Effector memory CD4-positive, alpha-beta T cell (primary cell): ENCODE results near the gene TIGD7.
A peak's percentile ranks its signal among the peaks of the same experiment; 100 is the strongest.

ENCODE experiments used
- DNase-seq, 3 donors: peaks; one replicate each; pipeline ENCODE4 v3.0.0-alpha.2; 2020
- H3K27ac ChIP-seq: 2 replicates; pipeline ENCODE4 v1.7.0; 2013; ENCODE audit warnings: mild to moderate bottlenecking, low read length, moderate library complexity; ENCODE audit not compliant: insufficient read depth, poor library complexity, severe bottlenecking
- H3K27me3 ChIP-seq: replicated peaks from 2 replicates; pipeline ENCODE4 v1.7.0; 2013; ENCODE audit warnings: mild to moderate bottlenecking, low read length; ENCODE audit not compliant: insufficient read depth, control insufficient read depth, poor library complexity, severe bottlenecking
- H3K36me3 ChIP-seq: 2 replicates; pipeline ENCODE4 v1.7.0; 2013; ENCODE audit warnings: mild to moderate bottlenecking, low read length, moderate library complexity; ENCODE audit not compliant: control insufficient read depth, insufficient read depth
- H3K4me1 ChIP-seq: 2 replicates; pipeline ENCODE4 v1.7.0; 2013; ENCODE audit warnings: low read length, mild to moderate bottlenecking; ENCODE audit not compliant: control insufficient read depth, insufficient read depth, poor library complexity, severe bottlenecking
- H3K4me3 ChIP-seq: 2 replicates; pipeline ENCODE4 v1.7.0; 2013; ENCODE audit warnings: low read length, low read depth, mild to moderate bottlenecking; ENCODE audit not compliant: insufficient read depth, poor library complexity, severe bottlenecking
- H3K9me3 ChIP-seq: 2 replicates; pipeline ENCODE4 v1.7.0; 2013; ENCODE audit warnings: mild to moderate bottlenecking, low read length, moderate library complexity; ENCODE audit not compliant: control insufficient read depth
- total RNA-seq, 3 donors: gene quantifications; one replicate each; lab custom pipeline; 2026; lab: John Stamatoyannopoulos, UW

TIGD7 gene, protein sequence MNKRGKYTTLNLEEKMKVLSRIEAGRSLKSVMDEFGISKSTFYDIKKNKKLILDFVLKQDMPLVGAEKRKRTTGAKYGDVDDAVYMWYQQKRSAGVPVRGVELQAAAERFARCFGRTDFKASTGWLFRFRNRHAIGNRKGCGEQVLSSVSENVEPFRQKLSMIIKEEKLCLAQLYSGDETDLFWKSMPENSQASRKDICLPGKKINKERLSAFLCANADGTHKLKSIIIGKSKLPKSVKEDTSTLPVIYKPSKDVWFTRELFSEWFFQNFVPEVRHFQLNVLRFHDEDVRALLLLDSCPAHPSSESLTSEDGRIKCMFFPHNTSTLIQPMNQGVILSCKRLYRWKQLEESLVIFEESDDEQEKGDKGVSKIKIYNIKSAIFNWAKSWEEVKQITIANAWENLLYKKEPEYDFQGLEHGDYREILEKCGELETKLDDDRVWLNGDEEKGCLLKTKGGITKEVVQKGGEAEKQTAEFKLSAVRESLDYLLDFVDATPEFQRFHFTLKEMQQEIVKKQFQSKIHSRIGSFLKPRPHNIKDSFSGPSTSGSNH
- total RNA-seq: 4.3 to 9.0 (median 5.0) reads per million in 3 donors

DNA sequence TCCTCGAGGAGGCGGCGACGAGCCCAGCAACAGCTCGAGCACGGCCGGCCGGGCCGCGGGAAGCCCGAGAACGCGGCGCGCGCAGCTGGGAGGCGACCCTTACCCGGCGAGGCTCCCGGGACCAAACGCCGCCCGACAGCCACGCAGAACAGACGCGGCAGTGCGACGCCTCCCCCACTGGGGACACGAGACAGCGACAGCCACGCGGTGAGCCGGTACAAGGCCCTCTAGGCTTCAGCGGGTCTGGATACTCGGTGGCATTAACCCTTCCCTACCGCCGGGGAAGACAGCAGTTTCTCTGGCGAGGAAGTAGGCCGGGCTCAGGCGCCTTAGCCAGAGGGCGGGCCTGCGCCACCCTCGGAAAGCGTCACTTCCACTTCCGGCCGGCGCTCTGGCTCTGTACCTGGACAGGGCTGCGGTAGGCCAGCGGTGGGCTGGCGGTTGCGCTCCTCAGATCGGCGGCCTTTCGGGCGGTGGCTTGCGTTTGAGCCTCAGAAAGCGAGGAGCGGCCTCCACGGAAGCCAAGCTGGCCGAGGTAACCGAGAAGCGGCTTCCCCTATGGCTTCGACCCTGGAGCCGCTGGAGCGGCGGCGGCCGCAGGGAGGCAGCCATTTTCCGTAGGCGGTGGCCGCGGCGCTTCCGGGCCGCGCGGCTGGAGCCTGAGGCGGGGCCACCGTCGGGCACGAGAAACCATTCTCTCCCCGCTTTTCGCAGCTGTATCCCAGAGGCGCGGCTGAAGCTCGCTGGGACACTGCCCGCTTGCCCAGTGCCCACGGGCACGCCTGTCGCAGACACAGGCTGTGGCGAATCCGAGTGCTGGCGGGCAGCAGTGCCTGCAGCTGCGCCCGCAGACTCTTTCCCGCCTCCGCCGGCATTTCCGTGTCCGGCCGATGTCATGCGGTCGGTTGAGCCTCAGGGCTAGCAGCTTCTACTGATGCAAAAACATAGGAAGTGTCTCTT lies at the start of gene TIGD7, which contains the start of gene ZNF75A:
Gene TIGD7, minus strand, starts transcription at position 322 of the 960 bp plus-strand sequence. CDS start 4,816 bp downstream, outside the sequence.
Gene ZNF75A, plus strand, starts transcription at position 389 of the 960 bp plus-strand sequence. CDS start 2,932 bp downstream, outside the sequence.
- H3K27me3 ChIP-seq: no peaks in the 10 kb centered on the region
- peaks cover 15% of the 10 kb centered on the region for H3K36me3 ChIP-seq
- H3K4me1 ChIP-seq: peaks cover 4% of the 10 kb centered on the region
- peak; percentile 66 to 81 (median 75) for DNase-seq
- peak within 1 kb of the TSS; percentile 92 for H3K4me3 ChIP-seq
- H3K9me3 ChIP-seq: peaks cover 16% of the 10 kb centered on the region
- H3K27ac ChIP-seq: peak within 1 kb of the TSS; percentile 78

GRCh38 chr16:3349175-3349574 lies 43.9 kb upstream of the TIGD7 start:
- DNase-seq: no peak
- Histone ChIP-seq H3K4me3 (no peak overlapping the region), H3K27ac (no peak overlapping the region), H3K36me3 (no peaks in the 10 kb centered on the region), H3K9me3 (no peaks in the 10 kb centered on the region), H3K4me1 (no peaks in the 10 kb centered on the region), H3K27me3 (no peaks in the 10 kb centered on the region)

GRCh38 chr16:3348547-3349167 lies 43.4 kb upstream of the TIGD7 start:
- no peak overlapping the region for H3K4me3 ChIP-seq
- no peak overlapping the region for H3K27ac ChIP-seq
- no peaks in the 10 kb centered on the region for H3K9me3 ChIP-seq
- DNase-seq: no peak
- H3K4me1 ChIP-seq: no peaks in the 10 kb centered on the region
- H3K27me3 ChIP-seq: no peaks in the 10 kb centered on the region
- H3K36me3 ChIP-seq: no peaks in the 10 kb centered on the region

DNA sequence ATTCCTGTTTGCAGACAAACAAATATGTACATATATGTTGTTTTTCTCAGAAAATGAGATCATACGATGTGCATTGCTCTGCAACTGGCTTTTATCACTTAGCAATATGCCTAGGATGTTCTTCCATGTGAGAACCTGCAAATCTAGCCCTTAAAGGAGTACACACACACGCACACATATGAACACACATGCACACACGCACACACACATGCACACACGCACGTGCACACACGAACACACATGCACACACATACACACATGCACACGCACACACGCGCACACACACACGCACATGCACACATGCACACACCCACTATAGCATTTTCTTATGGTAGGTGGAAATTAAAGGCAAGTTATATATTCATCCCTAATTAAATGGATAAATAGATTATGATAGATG lies 42.4 kb upstream of the TIGD7 start:
- Histone ChIP-seq H3K9me3 (no peaks in the 10 kb centered on the region), H3K4me3 (no peak overlapping the region), H3K4me1 (no peaks in the 10 kb centered on the region), H3K27ac (no peak overlapping the region), H3K27me3 (no peaks in the 10 kb centered on the region), H3K36me3 (no peaks in the 10 kb centered on the region)
- DNase-seq: no peak

DNA sequence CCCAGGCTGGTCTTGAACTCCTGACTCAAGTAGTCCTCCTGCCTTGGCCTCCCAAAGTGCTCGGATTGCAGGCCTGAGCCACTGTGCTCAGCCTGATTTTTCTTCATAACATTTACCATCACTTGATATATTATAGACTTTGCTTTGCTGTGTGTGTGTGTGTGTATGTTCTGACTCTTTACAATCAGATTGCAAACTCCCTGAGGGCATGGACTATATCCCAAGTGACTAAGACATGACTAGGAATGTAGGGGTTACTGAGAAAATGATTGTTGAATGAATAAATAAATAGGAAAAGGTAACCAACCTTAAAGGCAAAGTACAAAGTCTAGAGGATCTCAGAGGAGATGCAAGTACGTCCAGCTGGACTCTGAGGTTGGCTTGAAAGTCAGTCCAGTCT lies 40.8 kb upstream of the TIGD7 start:
- no peaks in the 10 kb centered on the region for H3K4me1 ChIP-seq
- H3K36me3 ChIP-seq: no peaks in the 10 kb centered on the region
- peaks cover 5% of the 10 kb centered on the region for H3K27me3 ChIP-seq
- H3K27ac ChIP-seq: no peak overlapping the region
- DNase-seq: no peak
- H3K4me3 ChIP-seq: no peak overlapping the region
- no peaks in the 10 kb centered on the region for H3K9me3 ChIP-seq

DNA sequence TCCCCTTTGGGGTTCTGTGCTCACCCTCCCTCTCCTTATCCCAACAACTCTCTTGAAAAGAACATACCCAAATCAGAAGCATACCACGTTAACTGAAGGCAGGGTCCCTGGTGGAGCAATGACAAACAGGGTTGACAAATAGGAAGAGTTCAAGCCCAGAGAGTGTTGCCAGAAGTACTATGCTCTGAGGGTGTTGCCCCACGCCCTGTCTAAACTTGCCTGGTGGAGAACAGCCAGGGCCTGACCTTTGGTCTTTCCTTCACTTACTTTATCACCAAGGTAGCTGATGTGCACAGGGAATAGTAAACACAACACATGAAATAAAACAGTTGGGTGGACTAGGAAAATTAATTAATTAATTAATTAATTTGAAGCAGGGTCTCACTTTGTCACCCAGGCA lies 23.4 kb upstream of the TIGD7 start:
- H3K9me3 ChIP-seq: peaks cover 8% of the 10 kb centered on the region
- no peaks in the 10 kb centered on the region for H3K27me3 ChIP-seq
- no peak overlapping the region for H3K4me3 ChIP-seq
- H3K4me1 ChIP-seq: no peaks in the 10 kb centered on the region
- H3K27ac ChIP-seq: no peak overlapping the region
- no peaks in the 10 kb centered on the region for H3K36me3 ChIP-seq
- DNase-seq: no peak

DNA sequence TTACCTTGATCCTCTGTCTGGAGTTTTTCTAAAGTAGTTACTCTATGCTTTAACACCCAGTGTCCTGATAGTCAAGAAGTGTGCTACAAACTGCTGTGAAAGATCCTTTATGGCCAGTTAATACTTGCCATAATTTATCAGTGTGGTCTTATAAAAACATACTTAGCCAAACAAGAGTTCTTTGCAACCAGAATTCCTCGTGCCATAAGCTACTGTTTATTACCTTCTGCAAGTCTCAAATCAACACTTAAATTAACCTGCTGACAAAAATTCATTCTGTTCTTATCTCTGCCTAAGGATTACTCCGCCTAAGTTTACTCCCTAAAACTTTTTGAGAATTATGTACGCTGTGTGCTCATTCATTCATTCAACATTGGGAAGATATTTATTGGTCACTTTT lies 22.9 kb upstream of the TIGD7 start:
- Histone ChIP-seq H3K27me3 (no peaks in the 10 kb centered on the region), H3K36me3 (no peaks in the 10 kb centered on the region), H3K4me1 (no peaks in the 10 kb centered on the region), H3K27ac (no peak overlapping the region), H3K4me3 (no peak overlapping the region), H3K9me3 (peaks cover 10% of the 10 kb centered on the region)
- no peak for DNase-seq

GRCh38 chr16:3327514-3327913 lies 22.3 kb upstream of the TIGD7 start:
- no peak for DNase-seq
- no peaks in the 10 kb centered on the region for H3K4me1 ChIP-seq
- H3K27me3 ChIP-seq: no peaks in the 10 kb centered on the region
- no peak overlapping the region for H3K4me3 ChIP-seq
- H3K9me3 ChIP-seq: peaks cover 10% of the 10 kb centered on the region
- no peaks in the 10 kb centered on the region for H3K36me3 ChIP-seq
- H3K27ac ChIP-seq: no peak overlapping the region

- DNase-seq: no peak
- Histone ChIP-seq H3K4me3 (no peak overlapping the region), H3K36me3 (peaks cover 13% of the 10 kb centered on the region), H3K27ac (no peak overlapping the region), H3K27me3 (no peaks in the 10 kb centered on the region), H3K4me1 (no peaks in the 10 kb centered on the region), H3K9me3 (peaks cover 61% of the 10 kb centered on the region)
These were observed 16.6 kb upstream of the TIGD7 start for GRCh38 chr16:3321816-3322215.
